PC-9 (cell line): ENCODE measurements around the gene SLAMF8.

Source experiments
- CTCF ChIP-seq: fragments of 200-600 bp; sonication (generic); conservative IDR thresholded peaks from 2 replicates; pipeline ENCODE4 v1.6.1; 2017; ENCODE audit warnings: mixed run types, antibody characterized with exemption, mild to moderate bottlenecking, moderate library complexity
- EZH2 ChIP-seq: fragments of 200-600 bp; sonication (generic); IDR thresholded peaks from 2 replicates; pipeline ENCODE4 v1.8.0; 2017; ENCODE audit warnings: antibody characterized with exemption, low read depth

- TF ChIP-seq CTCF (no peak), EZH2 (no peak)
Observed at GRCh38 chr1:159866905-159867663, 40.4 kb downstream of the SLAMF8 start.
